Adrenal gland (tissue), 5 donors: ENCODE measurements around the gene MYO1E.

Experiments
- CTCF ChIP-seq, 6 experiments: fragments of 450-650 bp in 4 of 6; fragments of 200-600 bp in 2 of 6; sonication (generic) in 1 of 6; IDR thresholded peaks; 1 replicate in 5 of 6; 2 replicates in 1 of 6; pipeline versions ENCODE4 v1.5.1 to v1.8.0; 2016 to 2021; ENCODE audit warnings: antibody characterized with exemption in 6 of 6, mild to moderate bottlenecking in 2 of 6, moderate library complexity in 1 of 6
- POLR2A ChIP-seq, 2 donors: fragments of 450-650 bp; IDR thresholded peaks; one replicate each; pipeline ENCODE4 v1.6.1; 2017; ENCODE audit warnings: antibody characterized with exemption in 2 of 2, mild to moderate bottlenecking in 2 of 2, moderate library complexity in 1 of 2
- donor health status: DM: no; HTN: no; CAD: no.

GRCh38 chr15:59352683-59353082 is 20.0 kb downstream of the MYO1E start:
- TF ChIP-seq POLR2A (IDR thresholded peaks at IDR 0.05) (no peak), CTCF (IDR thresholded peaks at IDR 0.05) (no peak)
